ENCODE results near the gene DCBLD2.
A peak's percentile ranks its signal among the peaks of the same experiment; 100 is the strongest.
"Not testable (repeated sequence)": the region's sequence is repeated elsewhere in the genome, so short reads cannot be mapped to it uniquely, and the experiment has no call there.

The DCBLD2 gene

DNA sequence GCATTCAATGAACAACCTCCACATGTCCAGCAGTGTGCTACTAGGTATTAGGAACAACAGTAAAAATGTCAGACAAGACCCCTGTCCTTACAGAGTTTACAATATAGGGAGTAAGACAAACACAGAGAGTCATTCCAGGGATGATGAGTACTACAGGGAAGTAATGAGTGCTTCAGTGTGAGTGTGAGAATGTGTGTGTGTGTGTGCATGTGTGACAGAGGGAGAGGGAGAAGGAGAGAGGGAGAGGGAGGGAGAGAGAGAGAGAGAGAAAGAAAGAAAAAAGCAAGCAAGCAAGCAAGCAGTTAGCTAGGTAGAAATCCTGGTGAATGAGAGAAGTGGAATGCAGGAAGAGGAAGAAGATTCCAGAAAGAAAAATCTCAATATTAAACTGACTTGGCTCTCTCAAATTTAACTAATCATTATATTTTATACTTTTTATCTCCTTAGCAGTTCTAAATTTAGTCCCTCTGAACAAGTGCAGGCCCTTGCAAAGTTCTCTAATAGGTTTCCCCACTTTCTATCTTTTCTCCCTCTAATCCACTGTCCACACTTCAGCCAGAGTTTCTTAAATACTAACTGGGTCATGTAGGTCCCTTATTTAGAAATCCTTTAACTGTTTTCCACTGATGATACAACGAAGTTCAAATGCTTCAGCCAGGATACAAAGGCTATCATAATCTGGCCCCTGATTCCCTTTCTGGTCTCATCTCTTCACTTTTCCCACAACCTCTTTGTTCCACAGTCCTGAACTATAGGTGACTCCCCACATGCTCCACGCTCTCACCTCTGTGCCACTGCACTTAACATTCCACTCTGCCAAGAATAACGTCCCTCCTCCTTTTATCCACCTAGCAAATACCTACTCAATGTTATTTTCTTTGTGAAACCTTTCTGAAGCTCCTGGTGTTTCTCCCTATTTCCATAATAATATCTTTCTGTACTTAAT, 10.3 kb downstream of the DCBLD2 start:
- DNase-seq (ENCODE audit: low read depth in 2 of 2) = no peak

DNA sequence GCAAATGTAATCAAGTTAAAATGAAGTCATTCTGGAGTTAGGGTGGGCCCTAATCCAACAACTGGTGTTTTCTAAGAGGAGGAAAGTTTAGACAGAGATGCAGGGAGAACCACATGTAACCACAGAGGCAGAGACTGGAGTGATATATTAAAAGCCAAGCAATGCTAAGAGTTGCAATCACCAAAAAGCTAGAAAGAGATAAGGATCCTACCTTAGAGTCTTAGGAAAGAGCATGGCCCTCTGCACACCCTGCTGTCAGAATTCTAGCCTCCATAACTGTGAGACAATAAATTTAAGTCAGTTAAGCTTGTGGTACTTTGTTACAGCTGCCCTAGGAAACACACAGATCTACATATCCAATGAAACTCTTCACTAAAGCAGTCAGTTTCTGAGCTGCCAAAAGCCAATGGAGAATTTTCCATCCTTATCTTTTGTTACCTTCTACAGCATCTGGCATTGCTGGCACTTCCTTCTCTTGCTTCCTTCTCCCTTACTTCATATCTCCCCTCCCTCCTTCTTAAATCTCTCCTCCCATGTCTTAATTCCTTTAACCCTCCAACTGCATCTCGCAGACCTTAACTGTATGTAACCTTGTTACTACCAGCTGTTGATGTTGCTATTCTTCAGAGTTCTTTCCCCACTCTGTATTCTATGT, 11.2 kb downstream of the DCBLD2 start:
- DNase-seq (ENCODE audit: low read depth in 2 of 2) = no peak

GRCh38 chr3:98887684-98888083, 13.8 kb downstream of the DCBLD2 start:
- DNase-seq (ENCODE audit: low read depth in 2 of 2) = no peak

DNA sequence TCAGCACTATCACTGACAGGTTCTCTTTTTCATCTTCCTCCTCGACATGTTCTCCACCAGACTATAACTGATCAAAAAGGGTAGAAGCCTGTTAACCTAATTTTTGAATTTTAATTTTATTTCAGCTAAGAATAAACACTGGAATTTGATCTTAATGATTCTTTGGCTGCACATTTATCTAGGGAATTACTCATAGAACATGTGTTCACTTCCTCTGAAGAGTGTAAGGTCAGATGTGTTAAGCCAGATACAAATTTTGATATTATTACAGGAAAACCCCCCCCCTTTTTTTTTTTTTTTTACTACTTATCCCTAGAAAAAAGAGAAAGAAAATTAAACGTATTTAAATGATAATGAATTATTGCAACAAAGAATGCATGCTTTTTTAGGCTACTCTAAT, 15.0 kb downstream of the DCBLD2 start:
- no peak for DNase-seq (ENCODE audit: low read depth in 2 of 2)

DNA sequence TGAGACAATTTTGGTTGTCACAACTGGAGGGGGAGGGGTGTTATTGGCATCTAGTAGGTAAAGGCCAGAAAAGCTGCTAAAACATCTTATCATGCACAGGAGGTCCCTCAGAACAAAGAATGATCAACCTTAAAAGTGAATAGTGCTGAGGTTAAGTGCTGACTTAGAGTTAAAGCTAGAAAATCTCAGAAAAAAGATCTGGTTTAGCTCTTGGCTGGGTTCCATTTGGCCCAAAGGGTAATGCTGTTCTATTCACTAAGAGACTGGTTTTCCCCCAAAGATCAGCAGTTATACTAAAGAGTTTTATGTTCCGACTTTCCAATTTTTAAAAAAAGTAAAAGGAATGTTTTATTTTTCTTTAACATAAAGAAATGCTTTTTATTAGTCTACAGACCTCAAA, 15.6 kb downstream of the DCBLD2 start:
- DNase-seq (ENCODE audit: low read depth in 2 of 2) = no peak

GRCh38 chr3:98884675-98885371, 16.7 kb downstream of the DCBLD2 start:
- DNase-seq (ENCODE audit: low read depth in 2 of 2) = peak; percentile 32 to 35

DNA sequence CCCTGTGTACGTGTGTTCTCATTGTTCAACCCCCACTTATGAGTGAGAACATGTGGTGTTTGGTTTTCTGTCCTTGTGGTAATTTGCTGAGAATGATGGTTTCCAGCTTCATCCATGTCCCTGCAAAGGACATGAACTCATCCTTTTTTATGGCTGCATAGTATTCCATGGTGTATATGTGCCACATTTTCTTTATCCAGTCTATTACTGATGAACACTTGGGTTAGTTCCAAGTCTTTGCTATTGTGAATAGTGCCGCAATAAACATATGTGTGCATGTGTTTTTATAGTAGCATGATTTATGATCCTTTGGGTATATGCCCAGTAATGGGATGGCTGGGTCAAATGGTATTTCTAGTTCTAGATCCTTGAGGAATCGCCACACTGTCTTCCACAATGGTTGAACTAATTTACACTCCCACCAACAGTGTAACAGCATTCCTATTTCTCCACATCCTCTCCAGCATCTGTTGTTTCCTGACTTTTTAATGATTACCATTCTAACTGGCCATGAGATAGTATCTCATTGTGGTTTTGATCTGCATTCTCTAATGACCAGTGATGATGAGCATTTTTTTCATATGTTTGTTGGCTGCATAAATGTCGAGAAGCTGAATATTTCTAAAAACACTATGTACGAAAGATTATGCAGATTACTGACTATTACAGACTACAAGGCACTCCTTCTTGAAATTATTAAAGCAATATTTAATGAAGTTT, 18.7 kb downstream of the DCBLD2 start:
- not testable (repeated sequence) for DNase-seq (ENCODE audit: low read depth in 2 of 2)

DNA sequence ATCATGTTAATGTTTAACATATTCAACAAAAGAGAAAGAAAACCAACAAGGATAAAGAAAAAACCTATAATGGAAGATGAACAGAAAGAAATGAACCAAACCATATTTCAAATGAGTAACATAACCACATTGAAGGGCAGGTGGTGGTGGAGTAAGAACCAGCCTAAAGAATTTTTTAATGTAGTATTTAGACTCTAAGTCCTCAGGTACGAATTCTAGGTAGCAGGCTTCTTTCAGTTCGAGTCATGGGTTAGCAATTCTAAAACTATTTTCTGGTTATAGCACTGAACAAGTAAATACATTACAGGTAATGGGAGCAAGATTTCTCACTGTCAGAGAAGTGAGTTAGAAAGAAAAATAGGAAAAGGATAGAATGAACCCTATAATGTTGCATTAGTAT, 24.4 kb downstream of the DCBLD2 start:
- DNase-seq (ENCODE audit: low read depth in 2 of 2) = no peak

- no peak for DNase-seq (ENCODE audit: low read depth in 2 of 2)
These were observed 26.0 kb downstream of the DCBLD2 start for GRCh38 chr3:98875535-98875934.

- DNase-seq (ENCODE audit: low read depth in 2 of 2) = no peak
These were observed 26.8 kb downstream of the DCBLD2 start for GRCh38 chr3:98874602-98875249.

DNA sequence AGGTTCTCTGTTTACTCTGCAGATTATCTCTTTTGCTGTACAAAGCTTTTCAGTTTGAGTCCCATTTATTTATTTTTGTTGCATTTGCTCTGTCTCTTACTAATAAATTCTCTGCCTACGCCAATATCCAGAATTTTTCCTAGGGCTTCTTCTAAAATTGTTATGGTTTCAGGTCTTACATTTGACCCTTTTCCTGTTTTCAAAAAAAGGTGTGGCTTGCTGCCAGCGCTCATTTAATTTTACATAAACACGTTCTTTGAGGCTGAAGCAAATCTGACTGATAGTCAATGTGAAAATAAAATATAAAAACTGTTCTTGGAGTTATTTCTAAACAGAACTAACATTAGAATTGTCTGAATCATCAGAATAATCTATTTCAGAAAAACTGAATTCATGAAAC, 32.1 kb downstream of the DCBLD2 start:
- DNase-seq (ENCODE audit: low read depth in 2 of 2) = no peak

GRCh38 chr3:98857971-98858370, 43.5 kb downstream of the DCBLD2 start:
- not testable (repeated sequence) for DNase-seq (ENCODE audit: low read depth in 2 of 2)

GRCh38 chr3:98857258-98857657, 44.2 kb downstream of the DCBLD2 start:
- not testable (repeated sequence) for DNase-seq (ENCODE audit: low read depth in 2 of 2)

DNA sequence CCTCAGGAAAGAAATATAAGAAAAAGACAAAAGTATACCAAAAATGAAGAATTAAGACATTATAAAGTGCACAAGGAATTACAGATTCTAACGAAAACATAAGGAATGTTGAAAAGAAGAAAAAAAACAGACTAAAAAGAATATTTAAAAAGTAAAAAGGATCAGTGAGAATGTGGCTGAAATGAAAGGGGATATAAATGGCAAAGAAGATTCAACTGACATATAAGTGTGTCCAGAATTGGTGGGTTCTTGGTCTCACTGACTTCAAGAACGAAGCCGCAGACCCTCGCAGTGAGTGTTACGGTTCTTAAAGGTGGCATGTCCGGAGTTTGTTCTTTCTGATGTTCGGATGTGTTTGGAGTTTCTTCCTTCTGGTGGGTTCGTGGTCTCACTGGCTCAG, 44.8 kb downstream of the DCBLD2 start:
- no peak for DNase-seq (ENCODE audit: low read depth in 2 of 2)

DNA sequence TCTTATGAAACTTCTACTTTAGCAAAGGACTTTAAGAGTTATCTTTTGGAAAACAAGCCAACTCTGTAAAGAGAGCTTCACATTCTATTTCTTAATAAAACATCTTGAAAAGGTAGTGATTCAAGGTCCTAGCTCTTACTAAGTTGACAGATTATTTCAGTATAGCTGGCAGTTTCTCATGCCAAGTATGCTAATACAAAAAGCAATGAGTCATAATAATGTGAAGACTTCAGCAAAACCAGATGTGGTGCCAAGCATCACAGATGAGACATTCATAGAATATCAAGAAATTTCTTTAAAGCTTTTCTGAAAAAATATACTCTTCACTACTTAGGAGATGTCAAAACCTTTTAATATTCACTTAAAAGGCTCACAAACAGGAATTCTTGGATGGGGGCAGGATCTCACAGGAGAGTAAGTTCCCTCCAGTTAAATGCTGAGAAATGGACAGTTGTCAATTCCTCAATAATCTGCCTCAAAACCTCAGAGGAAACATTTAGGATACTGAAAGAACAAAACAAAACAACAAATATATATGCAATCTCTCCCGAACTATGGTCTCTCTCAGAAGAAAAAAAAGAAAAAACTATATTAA, 45.6 kb downstream of the DCBLD2 start:
- DNase-seq (ENCODE audit: low read depth in 2 of 2) = peak; percentile 84 to 85

- DNase-seq (ENCODE audit: low read depth in 2 of 2) = no peak
These were observed 53.4 kb downstream of the DCBLD2 start for GRCh38 chr3:98848108-98848507.

DNA sequence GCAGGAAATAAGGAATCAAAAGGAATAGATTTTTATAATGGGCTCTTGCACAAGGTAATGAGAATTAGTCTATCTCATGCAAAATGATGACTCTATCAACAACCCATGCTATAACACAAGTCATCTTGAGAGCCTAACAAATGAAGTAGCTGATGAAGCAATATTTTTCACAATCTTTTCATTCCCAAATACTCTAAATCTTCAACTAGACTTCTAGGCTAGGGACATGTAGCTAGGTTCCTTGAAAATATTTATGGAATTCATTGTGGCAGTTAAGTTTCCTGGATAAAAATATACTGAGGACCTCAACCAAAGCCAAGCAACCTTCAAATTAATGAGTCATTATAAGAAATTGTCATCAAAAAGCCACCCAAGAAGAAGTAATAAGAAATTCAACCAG, 55.4 kb downstream of the DCBLD2 start:
- DNase-seq (ENCODE audit: low read depth in 2 of 2) = peak; percentile 42 to 53

DNA sequence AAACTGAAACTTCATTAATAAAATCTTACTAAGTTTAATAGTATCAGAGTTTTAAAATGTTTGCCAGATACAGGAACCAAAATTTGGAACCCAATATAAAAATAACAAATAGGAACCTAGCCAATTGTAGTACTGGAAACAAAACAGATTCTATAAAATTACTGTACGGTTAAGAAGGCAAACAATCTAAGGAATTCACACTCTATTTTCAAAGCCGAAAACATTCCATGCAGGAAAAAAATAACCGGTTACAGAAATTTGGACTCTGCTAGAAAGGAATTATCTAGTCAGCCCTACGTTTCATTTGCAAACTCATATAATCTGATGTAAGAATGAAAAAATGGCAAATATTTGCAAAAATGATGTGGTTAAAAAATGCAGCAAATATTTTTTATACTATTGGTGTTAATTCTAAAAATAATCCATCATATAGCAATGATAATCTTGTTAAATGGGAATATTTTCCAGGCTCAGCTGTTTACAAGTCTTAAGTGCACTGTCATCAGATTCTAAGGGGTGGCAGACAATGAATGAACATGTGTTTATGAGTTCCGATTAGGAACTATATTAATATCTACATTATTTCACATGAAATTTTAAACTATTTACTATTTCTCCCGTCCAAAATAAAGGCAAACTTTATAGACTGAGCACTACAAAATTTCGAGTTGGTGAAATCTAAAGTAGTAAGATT, 58.1 kb downstream of the DCBLD2 start:
- no peak for DNase-seq (ENCODE audit: low read depth in 2 of 2)

DNA sequence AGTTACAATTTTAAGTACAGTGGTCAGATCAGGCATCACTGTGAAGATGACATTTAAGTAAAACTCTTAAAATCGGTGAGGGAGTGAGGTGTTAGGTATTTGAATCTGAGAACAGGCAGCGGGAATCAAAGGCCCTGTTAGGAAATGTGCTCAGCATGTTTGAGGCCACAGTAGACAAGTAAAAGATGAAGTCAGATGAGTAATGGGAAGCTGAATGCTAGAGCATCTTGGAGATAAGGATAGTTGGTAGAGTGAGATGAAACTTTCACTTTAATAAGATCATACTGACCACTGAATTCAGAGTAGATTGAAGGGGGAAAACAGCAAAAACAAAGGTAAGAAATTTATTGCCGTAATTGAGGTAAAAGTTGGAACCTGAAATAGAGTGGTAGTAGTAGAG, 61.6 kb downstream of the DCBLD2 start:
- DNase-seq (ENCODE audit: low read depth in 2 of 2) = no peak

GRCh38 chr3:98831060-98831459, 70.4 kb downstream of the DCBLD2 start:
- DNase-seq (ENCODE audit: low read depth in 2 of 2) = not testable (repeated sequence)
